ENCODE data around the gene NKX1-2.

DNA sequence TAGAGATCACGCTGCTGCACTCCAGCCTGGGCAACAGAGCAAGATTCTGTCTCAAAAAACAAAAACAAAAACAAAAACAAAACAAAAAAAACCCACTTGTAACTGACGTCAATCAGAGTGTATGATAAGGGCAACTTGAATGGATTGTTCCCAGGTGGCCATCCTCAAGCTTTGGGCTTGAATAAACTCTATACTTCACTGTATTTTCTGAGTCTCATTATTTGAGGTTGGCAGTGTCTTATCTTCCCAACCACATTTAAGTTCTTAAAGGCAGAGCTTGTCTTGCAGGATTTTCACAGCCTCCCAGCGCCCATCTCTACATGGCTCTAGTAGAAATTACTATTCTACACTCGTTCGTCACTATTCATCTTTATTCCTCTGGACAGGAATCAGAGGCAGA, 26.0 kb downstream of the NKX1-2 start:
- TF ChIP-seq CTCF (IDR thresholded peaks at IDR 0.05) (no peak), POLR2A (IDR thresholded peaks at IDR 0.05) (no peak), POLR2AphosphoS5 (IDR thresholded peaks at IDR 0.05) (no peak)

All from breast epithelium (tissue), 3 donors.